Midbrain (tissue), 1 donor: ENCODE measurements around the gene PIK3R5.

Source experiments
- DNase-seq: peaks from one replicate; lab custom pipeline; 2025; lab: John Stamatoyannopoulos, UW

The PIK3R5 gene

GRCh38 chr17:8953156-8953885 is 12.2 kb downstream of the PIK3R5 start:
- no peak for DNase-seq

DNA sequence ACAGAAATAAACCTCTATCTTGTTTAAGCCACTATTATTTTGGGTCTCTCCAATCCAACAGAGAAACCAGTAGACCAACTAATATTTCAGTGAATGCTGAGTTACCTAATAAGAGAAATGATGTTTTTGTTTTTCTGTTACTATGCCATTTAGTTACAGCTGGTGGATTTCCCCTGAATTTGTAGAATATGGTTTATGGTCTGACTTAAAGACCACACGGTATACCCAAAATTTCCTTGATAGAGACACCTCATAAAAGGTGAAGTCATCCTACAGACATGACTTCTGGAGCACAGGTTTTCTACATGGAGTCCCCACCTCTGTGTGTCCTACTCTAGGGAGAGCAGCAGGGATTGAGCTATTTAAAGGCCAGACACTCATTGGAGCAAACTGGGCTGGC is 13.3 kb downstream of the PIK3R5 start:
- DNase-seq: no peak

DNA sequence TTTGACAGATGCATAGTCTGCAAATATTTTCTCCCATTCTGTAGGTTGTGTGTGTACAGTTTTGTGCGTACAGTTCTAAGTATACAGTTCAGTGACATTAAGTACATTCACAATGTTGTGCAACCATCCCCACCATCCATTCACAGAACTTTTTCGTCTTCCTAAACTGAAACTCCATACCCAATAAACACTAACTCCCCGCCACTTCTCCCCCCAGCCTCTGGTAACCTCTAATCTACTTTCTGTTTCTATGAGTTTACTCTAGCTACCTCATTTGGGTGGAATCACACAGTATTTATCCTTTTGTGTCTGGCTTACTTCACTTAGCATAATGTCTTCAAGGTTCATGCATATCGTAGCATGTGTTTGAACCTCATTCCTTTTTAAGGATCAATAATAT is 14.3 kb downstream of the PIK3R5 start:
- DNase-seq: no peak

DNA sequence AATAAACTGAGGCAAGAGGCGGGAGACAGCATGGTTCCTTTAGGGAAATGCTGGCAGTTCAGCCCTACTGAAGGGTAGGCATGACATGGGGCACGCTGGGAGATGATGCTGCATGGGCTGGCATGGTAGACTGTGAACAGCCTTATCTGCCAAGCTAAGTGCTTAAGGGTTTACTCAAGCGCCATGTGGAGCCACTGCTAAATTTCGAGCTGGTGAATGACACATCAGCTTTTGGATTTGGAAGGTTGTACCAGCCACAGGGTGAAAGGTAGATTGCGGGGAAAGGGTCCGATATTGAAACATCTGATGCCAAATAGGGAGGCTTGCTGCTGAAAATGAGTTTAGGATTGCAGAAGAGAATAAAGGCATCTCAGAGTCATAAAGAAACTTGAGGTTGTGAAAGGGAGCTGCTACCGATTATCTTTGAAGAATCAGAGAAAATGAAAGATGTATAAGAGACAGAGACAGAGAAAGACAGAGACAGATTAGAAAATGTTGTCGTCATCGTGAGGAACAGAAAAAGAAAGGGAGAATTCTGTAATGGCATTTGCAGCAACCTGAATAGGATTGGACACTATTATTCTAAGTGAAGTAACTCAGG is 16.3 kb downstream of the PIK3R5 start:
- no peak for DNase-seq

DNA sequence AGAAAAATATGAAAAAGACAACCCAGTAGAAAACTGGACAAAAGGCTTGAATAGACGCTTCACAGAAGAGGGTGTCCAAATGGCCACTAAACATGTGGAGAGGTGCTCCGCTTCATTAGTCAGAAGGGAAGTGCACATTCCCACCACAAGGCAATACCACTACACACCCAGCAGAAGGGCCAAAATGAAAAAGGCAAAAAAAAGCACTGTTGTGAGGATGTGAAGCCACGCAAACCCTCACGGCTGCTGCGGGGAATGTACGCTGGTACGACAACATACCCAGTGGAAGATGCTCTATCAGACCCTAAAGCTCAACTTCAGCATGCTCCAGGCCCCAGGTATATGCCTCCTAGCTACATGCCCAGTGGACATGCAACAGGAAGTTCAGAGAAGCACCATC is 17.0 kb downstream of the PIK3R5 start:
- no peak for DNase-seq

DNA sequence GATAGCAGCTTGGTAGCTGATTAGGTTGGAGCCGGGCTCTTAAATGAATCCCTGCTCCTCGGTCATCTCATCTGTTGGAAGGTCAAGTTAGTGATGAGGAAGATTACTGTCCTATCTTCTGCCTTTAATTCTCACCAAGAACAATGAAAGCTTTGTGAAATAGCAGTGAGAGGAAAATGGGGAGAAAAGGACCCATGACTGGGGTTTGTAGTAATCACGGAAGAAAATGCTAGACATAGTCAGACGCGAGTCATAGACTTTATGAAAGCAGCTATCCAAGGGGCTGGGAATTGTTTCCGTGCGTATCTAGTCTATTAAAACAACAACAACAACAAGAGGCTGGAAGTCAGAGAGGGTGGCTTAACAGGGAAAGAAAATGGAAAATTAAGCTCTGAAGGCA is 18.3 kb downstream of the PIK3R5 start:
- no peak for DNase-seq

GRCh38 chr17:8946476-8946875 is 19.0 kb downstream of the PIK3R5 start:
- DNase-seq: no peak

- no peak for DNase-seq
Observed at GRCh38 chr17:8946071-8946470, 19.4 kb downstream of the PIK3R5 start.

GRCh38 chr17:8944748-8945147 is 20.8 kb downstream of the PIK3R5 start:
- no peak for DNase-seq

DNA sequence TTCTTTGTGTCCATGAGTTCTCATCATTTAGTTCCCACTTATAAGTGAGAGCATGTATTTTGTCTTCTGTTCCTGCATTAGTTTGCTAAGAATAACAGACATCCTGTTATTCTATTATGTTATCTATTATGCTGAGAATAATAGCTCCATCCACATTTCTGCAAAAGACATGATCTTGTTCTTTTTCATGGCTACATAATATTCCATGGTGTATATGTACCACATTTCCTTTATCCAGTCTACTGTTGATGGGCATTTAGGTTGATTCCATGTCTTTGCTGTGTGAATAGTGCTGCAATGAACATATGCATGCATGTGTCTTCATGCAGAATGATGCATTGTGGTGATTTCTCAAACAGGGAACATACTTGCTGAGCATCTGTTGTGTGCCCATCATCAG is 21.4 kb downstream of the PIK3R5 start:
- DNase-seq: no peak

GRCh38 chr17:8941980-8942622 is 23.4 kb downstream of the PIK3R5 start:
- no peak for DNase-seq

DNA sequence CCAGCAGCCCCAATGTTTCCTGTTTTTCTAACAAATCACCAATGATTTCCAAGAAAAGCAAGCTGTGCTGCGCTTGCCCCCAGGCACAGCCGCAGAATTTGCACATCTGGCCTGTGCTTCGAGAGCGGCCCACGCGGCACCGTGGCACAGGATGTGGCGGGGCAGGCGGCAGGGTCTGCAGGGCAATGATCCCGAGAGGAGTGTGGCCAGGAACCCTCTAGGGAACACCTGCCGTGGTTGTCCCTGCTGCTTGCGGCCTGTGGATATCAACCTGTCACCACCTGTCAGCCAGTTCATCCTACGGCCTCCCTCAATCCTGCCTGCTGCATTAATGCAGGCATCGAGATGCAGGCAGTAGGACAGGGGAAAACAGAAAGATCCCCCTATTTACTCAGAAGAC is 24.0 kb downstream of the PIK3R5 start:
- DNase-seq: no peak

GRCh38 chr17:8940866-8941471 is 24.5 kb downstream of the PIK3R5 start:
- no peak for DNase-seq

GRCh38 chr17:8939496-8940334 is 25.8 kb downstream of the PIK3R5 start:
- DNase-seq: no peak

GRCh38 chr17:8938933-8939332 is 26.6 kb downstream of the PIK3R5 start:
- no peak for DNase-seq

DNA sequence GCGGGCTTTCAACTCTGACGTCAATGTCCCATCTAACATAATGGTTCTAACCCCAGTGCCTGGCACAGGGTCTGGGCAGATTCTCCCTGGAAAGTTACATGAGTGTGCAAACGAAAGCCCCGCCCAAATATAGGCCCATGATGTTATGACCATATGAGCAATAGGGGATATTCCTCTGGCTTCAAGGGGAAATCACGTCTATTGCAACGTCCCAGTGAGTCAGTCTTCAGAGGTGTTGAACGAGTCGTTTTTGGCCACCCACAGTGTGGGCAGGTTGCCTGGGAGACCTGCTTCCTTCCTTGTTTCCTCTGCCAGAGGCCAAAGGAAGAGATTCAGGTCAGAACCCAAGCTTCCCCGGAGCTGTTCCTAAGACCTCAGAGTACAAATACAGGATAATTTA is 30.3 kb downstream of the PIK3R5 start:
- DNase-seq: no peak

DNA sequence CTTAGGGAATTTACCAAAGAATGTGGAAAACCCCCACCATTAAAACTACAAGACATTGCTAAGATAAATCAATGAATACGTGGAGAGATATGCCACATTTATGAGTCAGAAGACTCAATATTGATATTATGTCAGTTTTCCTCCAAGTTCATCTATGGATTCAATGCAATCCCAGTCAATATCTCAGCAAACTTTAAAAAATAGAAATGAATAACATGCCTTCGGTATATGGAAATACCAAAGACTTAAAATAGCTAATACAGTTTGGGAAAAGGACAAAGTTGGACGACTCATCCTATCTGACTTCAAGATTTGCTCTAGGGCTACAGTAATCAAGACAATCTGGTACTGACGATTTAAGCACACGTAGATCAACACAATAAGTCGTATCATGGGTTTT is 31.2 kb downstream of the PIK3R5 start:
- no peak for DNase-seq

DNA sequence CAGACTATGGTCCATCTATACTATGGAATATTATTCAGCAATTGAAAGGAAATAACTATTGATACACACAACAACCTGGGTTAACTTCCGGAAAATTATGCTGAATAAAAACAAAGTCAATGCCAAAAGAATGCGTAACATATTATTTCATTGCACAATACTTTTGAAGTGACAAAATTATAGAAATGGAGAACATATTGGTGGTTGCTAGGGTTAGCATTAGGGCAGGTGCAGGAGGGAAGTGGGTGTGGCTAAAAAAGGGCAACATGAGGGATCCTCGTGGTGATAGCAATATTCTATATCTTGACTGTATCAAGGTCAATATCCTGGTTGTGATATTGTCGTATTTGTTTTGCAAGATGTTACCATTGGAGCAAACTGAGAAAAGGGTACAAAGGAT is 34.9 kb downstream of the PIK3R5 start:
- DNase-seq: no peak

GRCh38 chr17:8928347-8928746 is 37.2 kb downstream of the PIK3R5 start:
- no peak for DNase-seq

GRCh38 chr17:8927395-8927794 is 38.1 kb downstream of the PIK3R5 start:
- DNase-seq: no peak

DNA sequence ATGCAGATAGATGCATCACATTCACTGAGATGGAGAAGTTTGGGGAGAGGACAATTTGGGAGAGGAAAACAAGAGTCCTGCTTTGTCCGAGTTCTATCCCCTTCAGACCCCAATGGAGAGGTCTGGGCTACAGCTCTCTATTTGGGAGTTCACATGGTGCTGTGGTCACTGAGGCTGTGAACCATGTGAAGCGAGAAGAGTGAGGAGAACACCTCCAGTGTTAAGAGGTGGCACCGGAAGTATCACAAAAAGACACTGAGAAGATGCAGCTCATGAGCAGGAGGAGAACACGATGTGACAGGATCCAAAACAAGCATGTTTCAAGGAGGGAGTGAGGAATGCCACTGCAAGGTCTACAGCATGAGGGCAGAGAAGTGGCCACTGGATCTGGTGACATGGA is 39.7 kb downstream of the PIK3R5 start:
- no peak for DNase-seq

GRCh38 chr17:8925141-8925540 is 40.4 kb downstream of the PIK3R5 start:
- DNase-seq: no peak
